Neural progenitor cell (in vitro differentiated cells): ENCODE data around the gene ADCY6. TPM values are rescaled to one million over a fixed set of nuclear protein-coding genes. Genes with fewer than 3 reads are reported as not detected.

Experiments
- DNase-seq: peaks from one replicate; pipeline ENCODE4 v3.0.0-alpha.2; 2016; ENCODE audit warnings: low spot score
- H2AFZ ChIP-seq: fragments of 200-600 bp; sonication (generic); replicated peaks from 2 replicates; pipeline ENCODE4 v1.6.1; 2016; ENCODE audit warnings: antibody characterized with exemption
- H3F3A ChIP-seq: fragments of 200-600 bp; sonication (generic); 2 replicates; pipeline ENCODE4 v1.6.1; 2016; ENCODE audit warnings: antibody characterized with exemption, low read depth
- H3K27ac ChIP-seq: fragments of 200-600 bp; sonication (generic); 2 replicates; pipeline ENCODE4 v1.5.1; 2016; ENCODE audit warnings: mild to moderate bottlenecking
- H3K27me3 ChIP-seq: fragments of 200-600 bp; sonication (generic); 2 replicates; pipeline ENCODE4 v1.6.1; 2016; ENCODE audit warnings: mild to moderate bottlenecking, moderate library complexity
- H3K36me3 ChIP-seq: fragments of 200-600 bp; sonication (generic); 2 replicates; pipeline ENCODE4 v1.5.1; 2016
- H3K4me1 ChIP-seq: fragments of 200-600 bp; sonication (generic); 2 replicates; pipeline ENCODE4 v1.6.1; 2016; ENCODE audit warnings: mixed run types
- H3K4me2 ChIP-seq: fragments of 200-600 bp; sonication (generic); 2 replicates; pipeline ENCODE4 v1.6.1; 2016
- H3K4me3 ChIP-seq: fragments of 200-600 bp; sonication (generic); 2 replicates; pipeline ENCODE4 v1.5.1; 2016
- H3K79me2 ChIP-seq: fragments of 200-600 bp; sonication (generic); 2 replicates; pipeline ENCODE4 v1.6.1; 2016; ENCODE audit warnings: low read depth
- H3K9ac ChIP-seq: fragments of 200-600 bp; sonication (generic); 2 replicates; pipeline ENCODE4 v1.6.1; 2016
- H3K9me3 ChIP-seq: fragments of 200-600 bp; sonication (generic); 2 replicates; pipeline ENCODE4 v1.5.1; 2016; ENCODE audit warnings: low read depth
- H4K20me1 ChIP-seq: fragments of 200-600 bp; sonication (generic); 2 replicates; pipeline ENCODE4 v1.6.1; 2016; ENCODE audit warnings: low read depth
- H3K27ac Mint-ChIP-seq: 3 replicates; pipeline ENCODE4 v1.8.0; 2021; ENCODE audit warnings: mixed read lengths
- H3K27me3 Mint-ChIP-seq: 2 replicates; pipeline ENCODE4 v1.8.0; 2022; ENCODE audit warnings: low read depth, mild to moderate bottlenecking, inconsistent platforms, moderate library complexity, mixed read lengths; ENCODE audit not compliant: insufficient read depth
- H3K36me3 Mint-ChIP-seq: 3 replicates; pipeline ENCODE4 v1.8.0; 2021; ENCODE audit warnings: mixed read lengths
- H3K4me1 Mint-ChIP-seq: 3 replicates; pipeline ENCODE4 v1.8.0; 2021; ENCODE audit warnings: mixed read lengths
- H3K4me3 Mint-ChIP-seq: 3 replicates; pipeline ENCODE4 v1.8.0; 2021; ENCODE audit warnings: mild to moderate bottlenecking, moderate library complexity, mixed read lengths
- H3K9me3 Mint-ChIP-seq: 3 replicates; pipeline ENCODE4 v1.8.0; 2020; ENCODE audit warnings: mixed read lengths
- EZH2 ChIP-seq: fragments of 200-600 bp; sonication (generic); IDR thresholded peaks from 2 replicates; pipeline ENCODE4 v1.6.1; 2017; ENCODE audit warnings: antibody characterized with exemption, mild to moderate bottlenecking, moderate library complexity
- EZH2phosphoT487 ChIP-seq: fragments of 200-600 bp; sonication (generic); IDR thresholded peaks from 2 replicates; pipeline ENCODE4 v1.6.1; 2017; ENCODE audit warnings: antibody characterized with exemption
- total RNA-seq: library from RNA; depleted of rRNA; stranded (reverse); fragments of >200 nt; gene quantifications from 2 replicates; pipeline ENCODE4 v1.2.3, GENCODE V29; 2015; ENCODE audit warnings: low replicate concordance
- TF ChIP-seq, protein P1 (sequence below): fragments of 200-600 bp; sonication (generic); IDR thresholded peaks from 2 replicates; pipeline ENCODE4 v1.5.1; 2017; ENCODE audit warnings: antibody characterized with exemption, mild to moderate bottlenecking

ADCY6 gene
- total RNA-seq, result 22.4 and 42.4 TPM in 2 replicates

DNA sequence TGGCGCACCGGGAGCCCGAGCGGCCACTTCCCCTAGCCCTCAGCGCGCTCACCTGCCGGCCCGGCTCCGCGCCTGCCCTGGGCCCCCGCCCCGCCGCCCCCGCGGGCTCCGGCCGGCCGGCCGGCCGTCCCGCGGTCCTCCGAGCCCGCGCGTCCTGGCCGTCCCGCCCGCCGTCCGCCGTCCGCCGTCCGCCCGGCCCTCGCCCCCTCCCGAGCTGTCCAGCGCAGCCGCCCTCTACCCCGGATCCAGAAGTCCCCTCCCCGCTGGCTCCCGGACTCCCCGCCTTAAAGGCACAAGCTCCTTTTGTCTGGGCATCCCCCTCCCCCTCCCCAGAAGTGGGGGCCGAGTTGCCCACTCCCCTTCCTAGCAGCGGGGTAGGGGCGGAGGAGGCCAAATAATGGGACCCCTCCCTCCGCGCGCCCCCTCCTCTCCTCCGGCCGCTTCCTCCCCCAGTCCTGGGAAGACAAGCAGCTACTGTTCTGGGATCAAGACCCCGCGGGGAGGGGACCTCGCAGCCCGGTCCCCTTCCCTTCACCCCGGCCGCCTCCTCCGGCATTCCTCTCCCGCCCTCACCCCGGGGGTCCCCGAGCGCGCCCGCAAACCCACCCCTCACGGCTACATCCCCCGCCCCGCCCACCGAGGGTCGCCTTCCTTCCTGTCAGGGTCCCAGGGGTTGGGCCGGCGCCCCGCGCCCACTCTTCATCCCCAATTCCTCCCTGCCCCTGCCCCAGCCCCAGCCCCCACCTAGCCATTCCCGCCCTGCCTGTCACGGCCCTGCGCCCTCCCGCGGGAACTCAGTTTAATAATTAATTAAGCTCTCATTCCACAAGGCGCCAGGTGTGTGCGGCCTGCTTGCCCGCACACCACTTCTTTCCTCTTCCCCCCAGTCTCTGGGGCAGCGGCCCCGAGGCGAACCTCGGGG is at the start of gene ADCY6:
TSS of gene ADCY6 (minus strand) at position 236 of the 922 bp plus-strand sequence. CDS start 5,655 bp downstream, outside the sequence.
- Histone ChIP-seq H3K4me2 (peak within 1 kb of the TSS; percentile 88), H3K27ac (no peak within 1 kb of the TSS), H3K79me2 (peaks cover 45% of the 10 kb centered on the region), H3K4me1 (peaks cover 13% of the 10 kb centered on the region), H3K36me3 (no peaks in the 10 kb centered on the region), H4K20me1 (peaks cover 22% of the 10 kb centered on the region), H3F3A (peaks cover 12% of the 10 kb centered on the region), H3K4me3 (peak within 1 kb of the TSS; percentile 96), H3K9me3 (no peaks in the 10 kb centered on the region), H3K27me3 (no peaks in the 10 kb centered on the region), H3K9ac (peak within 1 kb of the TSS; percentile 83), H2AFZ (peak within 1 kb of the TSS; percentile 71)
- H3K27me3 Mint-ChIP-seq, result peaks cover 9% of the 10 kb centered on the region
- no peaks in the 10 kb centered on the region for H3K9me3 Mint-ChIP-seq
- peak within 1 kb of the TSS; percentile 95 for H3K4me3 Mint-ChIP-seq
- H3K36me3 Mint-ChIP-seq, result peaks cover 3% of the 10 kb centered on the region
- peak; percentile 93 for DNase-seq
- H3K27ac Mint-ChIP-seq, result peak within 1 kb of the TSS; percentile 72
- no peak for TF ChIP-seq EZH2phosphoT487
- TF ChIP-seq, protein P1, sequence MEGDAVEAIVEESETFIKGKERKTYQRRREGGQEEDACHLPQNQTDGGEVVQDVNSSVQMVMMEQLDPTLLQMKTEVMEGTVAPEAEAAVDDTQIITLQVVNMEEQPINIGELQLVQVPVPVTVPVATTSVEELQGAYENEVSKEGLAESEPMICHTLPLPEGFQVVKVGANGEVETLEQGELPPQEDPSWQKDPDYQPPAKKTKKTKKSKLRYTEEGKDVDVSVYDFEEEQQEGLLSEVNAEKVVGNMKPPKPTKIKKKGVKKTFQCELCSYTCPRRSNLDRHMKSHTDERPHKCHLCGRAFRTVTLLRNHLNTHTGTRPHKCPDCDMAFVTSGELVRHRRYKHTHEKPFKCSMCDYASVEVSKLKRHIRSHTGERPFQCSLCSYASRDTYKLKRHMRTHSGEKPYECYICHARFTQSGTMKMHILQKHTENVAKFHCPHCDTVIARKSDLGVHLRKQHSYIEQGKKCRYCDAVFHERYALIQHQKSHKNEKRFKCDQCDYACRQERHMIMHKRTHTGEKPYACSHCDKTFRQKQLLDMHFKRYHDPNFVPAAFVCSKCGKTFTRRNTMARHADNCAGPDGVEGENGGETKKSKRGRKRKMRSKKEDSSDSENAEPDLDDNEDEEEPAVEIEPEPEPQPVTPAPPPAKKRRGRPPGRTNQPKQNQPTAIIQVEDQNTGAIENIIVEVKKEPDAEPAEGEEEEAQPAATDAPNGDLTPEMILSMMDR, result no peak
- TF ChIP-seq EZH2, result no peak
- H3K4me1 Mint-ChIP-seq, result peaks cover 33% of the 10 kb centered on the region

DNA sequence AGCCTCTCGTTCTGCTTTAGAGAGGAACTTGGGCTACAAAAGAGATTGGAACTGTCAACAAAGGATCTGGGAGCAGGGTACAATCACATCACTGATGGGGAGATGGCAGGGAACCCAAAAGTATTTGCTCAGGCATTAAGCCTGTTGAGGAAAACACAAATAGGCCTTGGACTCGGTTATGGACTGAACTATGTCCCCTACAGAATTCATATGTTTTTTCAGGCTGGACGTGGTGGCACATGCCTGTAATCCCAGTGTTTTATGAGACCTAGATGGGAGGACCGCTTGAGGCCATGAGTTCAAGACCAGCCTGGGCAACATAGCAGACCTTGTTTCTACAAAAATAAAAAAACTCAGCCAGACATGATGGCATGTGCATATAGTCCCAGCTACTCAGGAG is 49.2 kb upstream of the ADCY6 start:
- no peak for DNase-seq
- Histone ChIP-seq H4K20me1 (no peaks in the 10 kb centered on the region), H3K9me3 (no peaks in the 10 kb centered on the region), H2AFZ (no peak overlapping the region), H3K4me3 (no peak overlapping the region), H3K27ac (no peak overlapping the region), H3K4me2 (no peak overlapping the region), H3K9ac (no peak overlapping the region), H3K27me3 (no peaks in the 10 kb centered on the region), H3K79me2 (no peaks in the 10 kb centered on the region), H3K4me1 (no peaks in the 10 kb centered on the region), H3F3A (no peaks in the 10 kb centered on the region), H3K36me3 (peaks cover 11% of the 10 kb centered on the region)
- H3K4me1 Mint-ChIP-seq, result no peaks in the 10 kb centered on the region
- H3K27ac Mint-ChIP-seq, result no peak overlapping the region
- TF ChIP-seq, protein P1, result no peak
- TF ChIP-seq EZH2phosphoT487 (no peak), EZH2 (no peak)
- H3K9me3 Mint-ChIP-seq, result no peaks in the 10 kb centered on the region
- no peak overlapping the region for H3K4me3 Mint-ChIP-seq
- H3K27me3 Mint-ChIP-seq, result peaks cover 5% of the 10 kb centered on the region
- peaks cover 41% of the 10 kb centered on the region for H3K36me3 Mint-ChIP-seq

DNA sequence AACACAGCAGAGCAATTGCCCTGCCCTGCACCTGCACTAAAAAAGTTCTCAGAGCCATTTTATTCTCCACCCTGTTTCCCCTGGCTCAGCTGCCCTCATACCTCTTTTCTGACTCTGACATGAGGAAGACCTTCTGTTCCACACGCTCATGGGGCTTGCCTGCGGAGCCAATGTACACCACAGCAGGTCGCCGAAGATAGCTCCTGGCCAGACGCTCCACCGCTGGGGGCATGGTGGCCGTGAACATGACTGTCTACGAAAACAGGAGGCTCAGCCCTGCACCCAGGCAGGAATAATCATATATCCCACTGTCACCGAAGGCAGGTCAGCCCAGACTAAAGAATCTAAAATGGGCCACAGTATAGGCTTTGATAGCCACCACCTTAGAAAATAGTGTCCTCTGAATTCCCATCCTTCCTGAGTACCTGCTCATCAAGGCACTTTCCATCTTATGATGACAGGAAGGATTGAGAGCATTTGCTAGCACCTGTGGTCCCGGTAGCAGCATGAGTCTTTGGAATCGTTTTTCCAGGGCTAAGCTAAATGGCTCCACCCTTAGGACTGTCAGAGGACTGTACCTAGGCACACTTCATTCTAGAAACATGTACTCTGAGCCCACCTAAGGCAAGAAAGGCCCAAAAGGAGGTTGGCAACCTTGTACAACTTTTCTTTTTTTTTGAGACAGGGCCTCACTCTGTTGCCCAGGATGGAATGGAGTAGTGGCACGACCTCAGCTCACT is 43.6 kb upstream of the ADCY6 start:
- Histone ChIP-seq H3K27me3 (no peaks in the 10 kb centered on the region), H3K27ac (no peak overlapping the region), H4K20me1 (peaks cover 13% of the 10 kb centered on the region), H3F3A (peaks cover 2% of the 10 kb centered on the region), H3K9me3 (no peaks in the 10 kb centered on the region), H3K4me1 (no peaks in the 10 kb centered on the region), H3K79me2 (no peaks in the 10 kb centered on the region), H3K4me3 (no peak overlapping the region), H3K9ac (no peak overlapping the region), H3K36me3 (peaks cover 7% of the 10 kb centered on the region), H3K4me2 (no peak overlapping the region), H2AFZ (no peak overlapping the region)
- H3K4me1 Mint-ChIP-seq, result no peaks in the 10 kb centered on the region
- H3K9me3 Mint-ChIP-seq, result no peaks in the 10 kb centered on the region
- no peak for DNase-seq
- no peak overlapping the region for H3K27ac Mint-ChIP-seq
- H3K27me3 Mint-ChIP-seq, result peaks cover 7% of the 10 kb centered on the region
- H3K4me3 Mint-ChIP-seq, result no peak overlapping the region
- H3K36me3 Mint-ChIP-seq, result peaks cover 50% of the 10 kb centered on the region
- TF ChIP-seq, protein P1, result no peak
- TF ChIP-seq EZH2 (no peak), EZH2phosphoT487 (no peak)
